ENCODE results near the gene GLIPR2. TPM values are rescaled to one million over a fixed set of nuclear protein-coding genes. Genes with fewer than 3 reads are reported as not detected.
"Not testable (repeated sequence)": the region's sequence is repeated elsewhere in the genome, so short reads cannot be mapped to it uniquely, and the experiment has no call there.

The GLIPR2 gene
- total RNA-seq, 1 donor from 2014 or later: 14.3 TPM

- DNase-seq (no peak), ATAC-seq (ENCODE audit: low read depth) (no peak)
- no peaks in the 10 kb centered on the region for H3K9me3 Mint-ChIP-seq
- intact Hi-C loops (cut with micrococcal nuclease): no loop called here
- CTCF ChIA-PET: interaction anchor here (1.3 kb wide), 1 partner anchor 56 kb away, joined by 6 read pairs; no protein-coding TSS in a partner anchor
- H3K4me1 Mint-ChIP-seq: peaks cover 8% of the 10 kb centered on the region
- H3K27ac Mint-ChIP-seq: no peak overlapping the region
- no peak overlapping the region for H3K4me3 Mint-ChIP-seq
- no peaks in the 10 kb centered on the region for H3K27me3 Mint-ChIP-seq
- peaks cover 9% of the 10 kb centered on the region for H3K36me3 Mint-ChIP-seq (ENCODE audit: low read depth)
- no peak for TF ChIP-seq CTCF (IDR thresholded peaks at IDR 0.05)
- POLR2A ChIA-PET: no interaction called here
Measured at GRCh38 chr9:36158917-36159316, 22.4 kb downstream of the GLIPR2 start.

DNA sequence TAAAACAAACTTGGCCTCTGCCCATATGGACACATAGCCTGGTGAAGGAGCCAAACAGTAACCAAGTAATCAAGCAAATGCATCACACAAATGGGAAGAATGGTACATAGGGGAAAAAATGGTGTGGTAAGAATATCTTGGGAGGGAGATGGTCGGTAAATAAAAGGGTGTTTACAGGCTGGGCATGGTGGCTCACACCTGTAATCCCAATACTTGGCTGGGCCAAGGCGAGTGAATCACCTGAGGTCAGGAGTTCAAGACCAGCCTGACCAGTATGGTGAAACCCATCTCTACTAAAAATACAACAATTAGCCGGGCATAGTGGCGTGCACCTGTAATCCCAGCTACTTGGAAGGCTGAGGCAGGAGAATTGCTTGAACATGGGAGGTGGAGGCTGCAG, 23.0 kb downstream of the GLIPR2 start:
- CTCF ChIA-PET: interaction anchor here (1.3 kb wide), 1 partner anchor 56 kb away, joined by 6 read pairs; no protein-coding TSS in a partner anchor
- POLR2A ChIA-PET; intact Hi-C loops (cut with micrococcal nuclease); H3K27me3 Mint-ChIP-seq; H3K27ac Mint-ChIP-seq; H3K4me3 Mint-ChIP-seq; ATAC-seq (ENCODE audit: low read depth); DNase-seq; H3K36me3 Mint-ChIP-seq (ENCODE audit: low read depth); H3K9me3 Mint-ChIP-seq; H3K4me1 Mint-ChIP-seq: not testable (repeated sequence)

GRCh38 chr9:36160126-36160525, 23.6 kb downstream of the GLIPR2 start:
- H3K4me1 Mint-ChIP-seq; H3K9me3 Mint-ChIP-seq; intact Hi-C loops (cut with micrococcal nuclease); H3K27ac Mint-ChIP-seq; DNase-seq; H3K27me3 Mint-ChIP-seq; H3K4me3 Mint-ChIP-seq; CTCF ChIA-PET; ATAC-seq (ENCODE audit: low read depth); H3K36me3 Mint-ChIP-seq (ENCODE audit: low read depth): not testable (repeated sequence)
- POLR2A ChIA-PET: interaction anchor here (1.5 kb wide), 1 partner anchor 15 kb away, joined by 5 read pairs; no protein-coding TSS in a partner anchor

- POLR2A ChIA-PET: interaction anchor here (1.5 kb wide), 1 partner anchor 16 kb away, joined by 5 read pairs; no protein-coding TSS in a partner anchor
- TF ChIP-seq CTCF (IDR thresholded peaks at IDR 0.05): no peak
- ATAC-seq (ENCODE audit: low read depth) (no peak), DNase-seq (no peak)
- CTCF ChIA-PET: no interaction called here
- Mint-ChIP-seq H3K27ac (no peak overlapping the region), H3K9me3 (no peaks in the 10 kb centered on the region), H3K4me1 (peaks cover under 1% of the 10 kb centered on the region), H3K36me3 (ENCODE audit: low read depth) (peaks cover 9% of the 10 kb centered on the region), H3K27me3 (no peaks in the 10 kb centered on the region), H3K4me3 (no peak overlapping the region)
- intact Hi-C loops (cut with micrococcal nuclease): no loop called here
Measured at GRCh38 chr9:36161187-36161586, 24.7 kb downstream of the GLIPR2 start.

DNA sequence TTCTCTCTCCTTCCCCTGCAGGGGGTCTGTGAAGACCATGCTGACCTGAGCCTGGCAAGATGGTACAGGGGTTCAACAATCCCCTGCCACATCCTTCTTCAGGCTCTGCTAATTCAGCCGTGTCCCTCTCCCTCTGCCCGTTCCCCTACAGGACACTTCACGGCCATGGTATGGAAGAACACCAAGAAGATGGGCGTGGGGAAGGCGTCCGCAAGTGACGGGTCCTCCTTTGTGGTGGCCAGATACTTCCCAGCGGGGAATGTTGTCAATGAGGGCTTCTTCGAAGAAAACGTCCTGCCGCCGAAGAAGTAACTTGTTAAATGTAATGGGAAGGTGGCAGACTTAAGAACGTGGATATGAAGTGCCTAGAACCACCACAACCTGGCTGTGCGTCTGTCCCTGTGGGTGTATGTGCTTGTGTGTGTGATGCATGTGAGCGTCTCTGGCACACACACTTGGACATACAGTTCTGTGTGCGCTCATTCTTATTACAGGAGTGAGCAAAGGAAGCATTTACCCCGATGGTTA, 25.7 kb downstream of the GLIPR2 start:
- no peak overlapping the region for H3K27ac Mint-ChIP-seq
- no peaks in the 10 kb centered on the region for H3K9me3 Mint-ChIP-seq
- TF ChIP-seq CTCF (IDR thresholded peaks at IDR 0.05): no peak
- H3K27me3 Mint-ChIP-seq: no peaks in the 10 kb centered on the region
- intact Hi-C loops (cut with micrococcal nuclease): no loop called here
- DNase-seq (no peak), ATAC-seq (ENCODE audit: low read depth) (no peak)
- POLR2A ChIA-PET: no interaction called here
- H3K36me3 Mint-ChIP-seq (ENCODE audit: low read depth): peaks cover 4% of the 10 kb centered on the region
- H3K4me3 Mint-ChIP-seq: no peak overlapping the region
- peaks cover 7% of the 10 kb centered on the region for H3K4me1 Mint-ChIP-seq
- CTCF ChIA-PET: interaction anchor here (10.6 kb wide), 1 partner anchor 60 kb away, joined by 299 read pairs; no protein-coding TSS in a partner anchor

GRCh38 chr9:36163049-36163785, 26.7 kb downstream of the GLIPR2 start:
- Mint-ChIP-seq H3K27ac (no peak overlapping the region), H3K36me3 (ENCODE audit: low read depth) (peaks cover 4% of the 10 kb centered on the region), H3K27me3 (no peaks in the 10 kb centered on the region), H3K4me3 (no peak overlapping the region), H3K9me3 (no peaks in the 10 kb centered on the region), H3K4me1 (peaks cover 7% of the 10 kb centered on the region)
- ChIA-PET POLR2A (interaction anchor here (1.3 kb wide), 1 partner anchor 11 kb away, joined by 3 read pairs; no protein-coding TSS in a partner anchor), CTCF (interaction anchor here (1.8 to 10.6 kb wide), 2 partner anchors 26 to 61 kb away, joined by 7 to 299 read pairs; partner anchors contain the start of gene GLIPR2)
- intact Hi-C loops (cut with micrococcal nuclease): no loop called here
- TF ChIP-seq CTCF (IDR thresholded peaks at IDR 0.05): no peak
- no peak for ATAC-seq (ENCODE audit: low read depth)
- no peak for DNase-seq

Measured in activated B cell treated with CpG ODN at 0.5 μM for 24 hours (primary cell).